K562 (cell line): ENCODE results near the gene SH3TC1. TPM values are rescaled to one million over a fixed set of nuclear protein-coding genes. Genes with fewer than 3 reads are reported as not detected.

Experiments used
- ARHGAP35 ChIP-seq: fragments of 450-650 bp; IDR thresholded peaks from 2 replicates; pipeline ENCODE4 v1.6.1; 2018; ENCODE audit not compliant: partially characterized antibody
- ATF2 ChIP-seq: sonication (generic); formaldehyde crosslinking; IDR thresholded peaks from 2 replicates; pipeline ENCODE4 v1.8.1; 2022; ENCODE audit warnings: missing genetic modification reagents
- C11orf30 ChIP-seq: fragments of 450-650 bp; IDR thresholded peaks from 2 replicates; pipeline ENCODE4 v1.6.1; 2016; ENCODE audit warnings: low read depth, mild to moderate bottlenecking
- CBFB ChIP-seq: sonication (generic); formaldehyde crosslinking; IDR thresholded peaks from 2 replicates; pipeline ENCODE4 v1.4.0; 2020; ENCODE audit warnings: mild to moderate bottlenecking, missing genetic modification reagents
- CBX5 ChIP-seq: IDR thresholded peaks from 2 replicates; pipeline ENCODE4 v1.6.1; 2014; ENCODE audit warnings: low read depth, borderline replicate concordance
- GABPB1 ChIP-seq: sonication (generic); formaldehyde crosslinking; IDR thresholded peaks from 2 replicates; pipeline ENCODE4 v1.8.0; 2022; ENCODE audit warnings: mild to moderate bottlenecking, missing genetic modification reagents
- GTF2E2 ChIP-seq: fragments of 200-800 bp; sonication (Bioruptor generic); IDR thresholded peaks from 2 replicates; pipeline ENCODE4 v1.6.1; 2016; ENCODE audit warnings: missing genetic modification characterization, missing compliant biosample characterization
- HLTF ChIP-seq: fragments of 450-650 bp; IDR thresholded peaks from 2 replicates; pipeline ENCODE4 v1.6.1; 2016
- KLF10 ChIP-seq: fragments of 250-450 bp; sonication (Bioruptor Pico); IDR thresholded peaks from 2 replicates; pipeline ENCODE4 v1.6.1; 2021; ENCODE audit warnings: matching md5 sums
- NFE2 ChIP-seq: IDR thresholded peaks from 2 replicates; pipeline ENCODE4 v1.6.1; 2014; ENCODE audit warnings: antibody characterized with exemption, low read depth
- NR2C1 ChIP-seq, 2 experiments: fragments of 450-650 bp; IDR thresholded peaks; 2 replicates each; pipeline ENCODE4 v1.6.1; 2017; ENCODE audit warnings: mild to moderate bottlenecking in 2 of 2, antibody characterized with exemption in 1 of 2, inconsistent platforms in 1 of 2, missing compliant biosample characterization in 1 of 2, missing genetic modification characterization in 1 of 2
- OTX1 ChIP-seq: fragments of 450-650 bp; formaldehyde crosslinking; IDR thresholded peaks from 2 replicates; pipeline ENCODE4 v1.4.0; 2022; ENCODE audit warnings: mild to moderate bottlenecking
- POLR2G ChIP-seq: fragments of 200-400 bp; formaldehyde crosslinking; IDR thresholded peaks from 2 replicates; pipeline ENCODE4 v1.6.1; 2017; ENCODE audit warnings: low read depth, mild to moderate bottlenecking, antibody characterized with exemption, low read length, moderate library complexity
- SIX5 ChIP-seq, 2 experiments: IDR thresholded peaks; 2 replicates each; pipeline ENCODE4 v1.6.1; 2011; ENCODE audit warnings: low read length in 2 of 2, borderline replicate concordance in 1 of 2, low read depth in 1 of 2, mild to moderate bottlenecking in 1 of 2, moderate library complexity in 1 of 2; ENCODE audit not compliant: insufficient read depth in 1 of 2
- SNIP1 ChIP-seq: fragments of 450-650 bp; IDR thresholded peaks from 2 replicates; pipeline ENCODE4 v1.7.1; 2017; ENCODE audit warnings: low read depth, mild to moderate bottlenecking
- SOX6 ChIP-seq: fragments of 450-650 bp; IDR thresholded peaks from 2 replicates; pipeline ENCODE4 v1.6.1; 2014; ENCODE audit warnings: mild to moderate bottlenecking
- SPI1 ChIP-seq: IDR thresholded peaks from 2 replicates; pipeline ENCODE4 v1.6.1; 2011; ENCODE audit warnings: low read depth, low read length, control low read depth, borderline replicate concordance
- TCFL5 ChIP-seq: fragments of 250-450 bp; sonication (Bioruptor Pico); conservative IDR thresholded peaks from 2 replicates; pipeline ENCODE4 v1.6.1; 2021; ENCODE audit warnings: mild to moderate bottlenecking, moderate library complexity, matching md5 sums
- TFE3 ChIP-seq: fragments of 450-650 bp; formaldehyde crosslinking; IDR thresholded peaks from 2 replicates; pipeline ENCODE4 v1.4.0; 2020; ENCODE audit warnings: mild to moderate bottlenecking, mixed read lengths
- ZBTB2 ChIP-seq: fragments of 450-650 bp; IDR thresholded peaks from 2 replicates; pipeline ENCODE4 v1.6.1; 2016; ENCODE audit warnings: antibody characterized with exemption
- ZC3H11A ChIP-seq: IDR thresholded peaks from 2 replicates; pipeline ENCODE4 v1.6.1; 2012; ENCODE audit warnings: low read depth, low read length, improper control_type of control experiment
- ZNF311 ChIP-seq: fragments of 250-450 bp; sonication (Bioruptor Pico); IDR thresholded peaks from 2 replicates; pipeline ENCODE4 v1.4.0; 2020; ENCODE audit warnings: mild to moderate bottlenecking, moderate library complexity
- ZNF830 ChIP-seq: fragments of 250-450 bp; sonication (Bioruptor Pico); IDR thresholded peaks from 2 replicates; pipeline ENCODE4 v1.5.0; 2021; ENCODE audit warnings: mild to moderate bottlenecking
- ZSCAN32 ChIP-seq: fragments of 450-650 bp; formaldehyde crosslinking; IDR thresholded peaks from 2 replicates; pipeline ENCODE4 v1.4.0; 2020; ENCODE audit warnings: mild to moderate bottlenecking, moderate library complexity
- polyA plus RNA-seq, 8 experiments: library from polyadenylated mRNA; depleted of rRNA in 4 of 8; stranded (reverse) in 5 of 8; unstranded in 3 of 8; fragments of >200 nt; fragmentation: Nextera tagmentation in 2 of 8; fragmentation: Illumina TruSeq in 1 of 8; extraction: Ambion mirVana in 2 of 8; extraction: Trizol in 1 of 8; gene quantifications; 2 replicates each; pipeline versions ENCODE4 v1.2.1 to v1.2.3, GENCODE V29; 2011 to 2014; ENCODE audit warnings: inconsistent platforms in 1 of 8, missing spikeins in 1 of 8
- total RNA-seq, 7 experiments: library from RNA; depleted of rRNA in 6 of 7; stranded (reverse); fragments of >200 nt in 6 of 7; fragmentation: Illumina TruSeq in 2 of 7; extraction: Trizol in 2 of 7; gene quantifications; 2 replicates each; pipeline versions ENCODE4 v1.2.1 to v1.2.3, GENCODE V29; 2011 to 2021; ENCODE audit warnings: low replicate concordance in 1 of 7
- TF ChIP-seq, protein P1 (sequence below): IDR thresholded peaks from 2 replicates; pipeline ENCODE4 v1.6.1; 2016; ENCODE audit warnings: missing genetic modification characterization, missing compliant biosample characterization

SH3TC1 gene
- total and polyA plus RNA-seq, 9 of the 15 experiments (the other 6 are each of a cell fraction or from before 2014, with no cell fraction given) = 0.04 to 2.1 (median 0.48) TPM; not detected in 1

DNA sequence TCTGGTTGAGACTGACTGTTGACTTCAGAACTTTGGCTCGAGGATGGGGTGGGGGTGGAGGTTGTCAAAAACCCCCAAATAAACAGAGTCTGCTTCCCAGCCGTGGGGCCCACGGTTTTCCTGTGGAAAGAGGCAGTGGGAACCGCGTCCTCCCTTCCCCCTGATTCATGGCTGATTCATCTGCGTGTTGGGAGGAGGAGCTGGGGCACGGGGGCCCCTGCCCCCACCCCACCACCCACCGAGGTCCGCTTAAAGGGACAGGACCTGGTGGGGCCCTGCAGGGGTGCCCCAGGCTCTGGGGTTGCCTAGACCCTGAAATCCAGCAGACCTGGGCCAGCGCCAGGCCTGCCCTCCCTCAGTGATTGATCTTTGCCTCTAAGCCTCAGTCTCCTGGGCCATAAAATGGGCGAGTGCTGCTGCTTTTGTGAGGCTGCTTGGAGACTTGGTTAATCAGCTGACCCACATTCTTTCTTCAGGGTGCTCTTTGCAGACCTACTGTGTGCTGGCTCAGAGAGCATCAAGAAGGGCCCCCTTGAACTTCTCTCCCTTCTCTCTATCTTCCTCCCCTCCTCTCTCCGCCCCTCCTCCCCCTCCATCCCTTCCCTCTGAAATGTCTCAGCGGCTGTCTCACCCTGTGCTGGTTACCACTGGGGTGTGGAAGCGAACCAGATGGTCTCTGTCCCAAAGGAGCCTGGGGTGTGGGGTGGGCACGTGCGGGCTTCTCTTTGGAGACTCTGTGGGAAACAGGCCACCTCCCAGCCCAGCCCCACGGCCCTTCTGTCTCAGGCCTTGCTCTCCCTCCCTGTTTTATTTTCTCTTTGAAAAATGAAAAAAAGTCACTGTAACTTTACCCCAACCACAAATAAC lies 79.6 kb downstream of the SH3TC1 start (continued):
- TF ChIP-seq ZBTB2 (no peak), ZSCAN32 (no peak), GTF2E2 (no peak), HLTF (no peak), POLR2G (no peak), SPI1 (no peak), KLF10 (CRISPR knock-in tag) (no peak), ARHGAP35 (no peak), ZNF830 (CRISPR knock-in tag) (no peak), TFE3 (CRISPR knock-in tag) (no peak), ZNF311 (CRISPR knock-in tag) (no peak), C11orf30 (no peak), SNIP1 (no peak), CBX5 (no peak), CBFB (CRISPR knock-in tag) (no peak), NFE2 (no peak), ATF2 (CRISPR knock-in tag) (no peak), GABPB1 (CRISPR knock-in tag) (no peak), SIX5 (IDR thresholded peaks at IDR 0.05; ENCODE audit: borderline replicate concordance in 1 of 2, insufficient read depth in 1 of 2, low read depth in 1 of 2, low read length in 2 of 2) (no peak), SOX6 (no peak), TCFL5 (CRISPR knock-in tag) (no peak), NR2C1 (IDR thresholded peaks at IDR 0.05) (no peak), NR2C1 (tag; IDR thresholded peaks at IDR 0.05) (no peak), ZC3H11A (no peak), OTX1 (CRISPR knock-in tag) (no peak)
- TF ChIP-seq, protein P1, sequence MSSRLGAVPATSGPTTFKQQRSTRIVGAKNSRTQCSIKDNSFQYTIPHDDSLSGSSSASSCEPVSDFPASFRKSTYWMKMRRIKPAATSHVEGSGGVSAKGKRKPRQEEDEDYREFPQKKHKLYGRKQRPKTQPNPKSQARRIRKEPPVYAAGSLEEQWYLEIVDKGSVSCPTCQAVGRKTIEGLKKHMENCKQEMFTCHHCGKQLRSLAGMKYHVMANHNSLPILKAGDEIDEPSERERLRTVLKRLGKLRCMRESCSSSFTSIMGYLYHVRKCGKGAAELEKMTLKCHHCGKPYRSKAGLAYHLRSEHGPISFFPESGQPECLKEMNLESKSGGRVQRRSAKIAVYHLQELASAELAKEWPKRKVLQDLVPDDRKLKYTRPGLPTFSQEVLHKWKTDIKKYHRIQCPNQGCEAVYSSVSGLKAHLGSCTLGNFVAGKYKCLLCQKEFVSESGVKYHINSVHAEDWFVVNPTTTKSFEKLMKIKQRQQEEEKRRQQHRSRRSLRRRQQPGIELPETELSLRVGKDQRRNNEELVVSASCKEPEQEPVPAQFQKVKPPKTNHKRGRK = no peak
